Cardiac fibroblast (primary cell): ENCODE results near the gene PPM1H.
A peak's percentile ranks its signal among the peaks of the same experiment; 100 is the strongest.

Experiments used
- DNase-seq, 2 donors: peaks; one replicate each; pipeline versions ENCODE4 v3.0.0 to v3.0.0-alpha.2; 2010; ENCODE audit warnings: low read depth in 2 of 2
- H3K4me3 ChIP-seq, 2 donors: replicated peaks in 1 of 2; 1 replicate in 1 of 2; 2 replicates in 1 of 2; pipeline ENCODE4 v1.5.1; 2011; ENCODE audit warnings: low read depth in 2 of 2, low read length in 2 of 2, mild to moderate bottlenecking in 2 of 2, moderate library complexity in 1 of 2
- TF ChIP-seq, protein P1 (sequence below): IDR thresholded peaks from one replicate; pipeline ENCODE4 v1.5.1; 2011; ENCODE audit warnings: low read depth, mild to moderate bottlenecking, low read length, inconsistent platforms

PPM1H gene

DNA sequence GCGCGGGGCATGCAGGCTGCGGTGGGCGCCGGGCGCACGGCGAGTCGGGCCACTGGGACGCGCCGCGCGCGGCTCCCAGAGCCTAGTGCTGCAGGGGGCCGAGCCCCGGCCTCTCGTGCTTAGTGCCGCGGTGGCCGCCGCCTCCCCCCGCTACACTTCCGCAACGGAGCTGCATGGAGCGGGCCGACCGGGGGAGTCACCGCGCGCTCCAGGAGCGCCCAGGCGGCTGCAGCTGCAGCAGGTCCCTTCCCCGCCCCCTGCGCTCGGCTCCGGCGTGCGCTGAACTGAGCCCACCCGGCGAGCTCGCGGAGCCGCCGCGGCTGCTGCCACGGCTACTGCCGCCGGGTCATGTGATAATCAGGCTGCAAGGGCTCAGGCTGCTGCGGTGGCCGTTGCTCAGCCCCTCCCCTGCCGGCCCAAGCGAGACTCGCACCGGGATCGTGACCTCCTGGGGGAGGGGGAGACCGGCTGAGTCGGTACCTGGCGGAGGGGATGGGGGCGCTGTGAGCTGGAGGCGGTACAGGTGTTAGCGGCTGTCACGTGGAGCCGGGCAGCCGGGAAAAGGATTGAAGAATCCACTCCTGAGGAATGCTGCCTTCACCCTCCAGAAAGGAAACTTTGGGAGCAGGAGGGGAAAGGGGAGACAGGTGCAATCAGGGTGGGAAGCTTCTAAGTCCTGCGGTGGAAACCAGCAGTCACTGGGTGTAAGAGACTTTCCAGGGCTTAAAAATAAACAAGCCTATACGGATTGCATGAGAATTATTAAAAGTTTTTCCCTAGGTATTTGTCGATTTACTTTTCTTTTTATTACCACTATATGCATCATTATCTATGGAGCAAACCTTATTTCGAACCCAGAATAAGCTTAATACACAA is at the start of gene PPM1H:
Gene PPM1H (minus strand): TSS at position 352 of the 876 bp plus-strand sequence. CDS start 414 bp downstream, outside the sequence.
- peak; percentile 21 to 22 for DNase-seq

GRCh38 chr12:62983594-62983993 is 48.6 kb upstream of the PPM1H start:
- H3K4me3 ChIP-seq = no peak overlapping the region
- peak in 1 of 2 donors; percentile 6 for DNase-seq
- TF ChIP-seq, protein P1, sequence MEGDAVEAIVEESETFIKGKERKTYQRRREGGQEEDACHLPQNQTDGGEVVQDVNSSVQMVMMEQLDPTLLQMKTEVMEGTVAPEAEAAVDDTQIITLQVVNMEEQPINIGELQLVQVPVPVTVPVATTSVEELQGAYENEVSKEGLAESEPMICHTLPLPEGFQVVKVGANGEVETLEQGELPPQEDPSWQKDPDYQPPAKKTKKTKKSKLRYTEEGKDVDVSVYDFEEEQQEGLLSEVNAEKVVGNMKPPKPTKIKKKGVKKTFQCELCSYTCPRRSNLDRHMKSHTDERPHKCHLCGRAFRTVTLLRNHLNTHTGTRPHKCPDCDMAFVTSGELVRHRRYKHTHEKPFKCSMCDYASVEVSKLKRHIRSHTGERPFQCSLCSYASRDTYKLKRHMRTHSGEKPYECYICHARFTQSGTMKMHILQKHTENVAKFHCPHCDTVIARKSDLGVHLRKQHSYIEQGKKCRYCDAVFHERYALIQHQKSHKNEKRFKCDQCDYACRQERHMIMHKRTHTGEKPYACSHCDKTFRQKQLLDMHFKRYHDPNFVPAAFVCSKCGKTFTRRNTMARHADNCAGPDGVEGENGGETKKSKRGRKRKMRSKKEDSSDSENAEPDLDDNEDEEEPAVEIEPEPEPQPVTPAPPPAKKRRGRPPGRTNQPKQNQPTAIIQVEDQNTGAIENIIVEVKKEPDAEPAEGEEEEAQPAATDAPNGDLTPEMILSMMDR = peak; percentile 12

More for the DNA sequence above, at the start of gene PPM1H:
- H3K4me3 ChIP-seq = peak within 1 kb of the TSS; percentile 67 to 69
- TF ChIP-seq, protein P1 = peak; percentile 34

GRCh38 chr12:62978768-62979167 is 43.8 kb upstream of the PPM1H start:
- H3K4me3 ChIP-seq = no peak overlapping the region
- TF ChIP-seq, protein P1 = no peak
- DNase-seq = no peak

DNA sequence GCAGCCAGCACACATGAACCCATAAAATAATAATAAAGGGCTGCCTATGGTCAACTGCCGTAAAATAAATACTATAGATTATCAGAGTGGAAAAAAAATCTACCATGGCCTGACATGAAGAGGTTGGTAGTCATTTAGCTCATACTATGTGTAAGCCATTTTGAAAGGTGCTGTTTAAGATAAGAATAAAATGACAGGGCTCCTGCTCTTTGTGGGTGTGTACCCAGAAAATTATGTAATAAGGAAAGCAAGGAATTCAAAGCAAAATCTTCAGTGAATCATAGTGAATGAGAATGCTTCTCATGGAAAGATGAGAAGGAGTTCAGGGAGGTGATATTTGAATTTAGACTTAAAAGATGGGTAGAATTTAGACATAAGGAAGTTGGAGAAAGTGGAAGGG is 42.9 kb upstream of the PPM1H start:
- TF ChIP-seq, protein P1 = no peak

DNA sequence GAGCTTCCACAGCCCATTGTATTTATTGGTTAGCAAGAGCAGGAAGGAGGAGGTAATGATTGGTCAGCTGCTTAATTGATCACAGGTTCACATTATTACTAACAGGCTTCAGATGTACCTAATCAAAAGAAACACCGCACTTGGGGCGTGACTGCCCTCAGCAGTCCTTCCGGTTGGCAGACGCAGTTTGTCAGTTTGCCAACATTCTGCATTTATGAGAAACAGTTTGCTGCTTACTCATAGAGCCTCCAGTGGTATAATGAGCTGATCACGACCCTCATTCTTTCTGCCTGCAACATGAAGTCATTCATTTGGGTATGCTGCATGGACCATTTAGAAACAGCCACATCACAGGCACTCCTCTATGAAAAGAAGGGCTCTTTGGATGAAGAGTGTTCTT is 42.5 kb upstream of the PPM1H start:
- TF ChIP-seq, protein P1 = no peak
- DNase-seq = peak in 1 of 2 donors; percentile 20
- H3K4me3 ChIP-seq = no peak overlapping the region

More for the DNA sequence above, 42.9 kb upstream of the PPM1H start:
- H3K4me3 ChIP-seq = no peak overlapping the region
- no peak for DNase-seq

DNA sequence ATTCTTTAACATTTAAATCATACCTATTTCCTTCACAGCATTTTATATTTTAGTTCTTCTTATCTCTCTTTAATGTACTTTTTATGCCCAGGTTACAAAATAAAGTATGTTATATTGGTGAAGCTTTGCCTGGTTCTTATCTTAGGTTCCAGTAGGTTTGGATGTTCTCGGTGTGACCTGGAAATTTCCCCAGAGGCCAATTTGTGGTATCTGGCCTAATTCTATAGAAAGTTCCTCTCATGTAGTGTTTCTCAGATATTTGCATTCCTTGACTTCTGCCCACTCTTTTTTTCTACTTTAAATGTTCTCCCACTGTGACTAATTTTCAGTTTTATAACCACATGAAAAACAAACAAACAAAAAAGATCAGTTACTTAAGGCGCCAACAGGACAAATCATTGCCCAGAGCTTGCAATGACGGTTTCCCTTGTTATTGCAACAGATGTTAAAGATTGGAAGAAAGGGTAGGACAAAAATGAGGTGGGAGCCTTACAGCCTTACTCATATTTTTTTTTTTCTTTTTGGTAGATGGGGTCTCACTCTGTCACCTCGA is 41.2 kb upstream of the PPM1H start:
- TF ChIP-seq, protein P1 = no peak
- DNase-seq = no peak
- H3K4me3 ChIP-seq = no peak overlapping the region
